Ovary (tissue), 9 donors: ENCODE measurements around the gene BBIP1. TPM values are rescaled to one million over a fixed set of nuclear protein-coding genes. Genes with fewer than 3 reads are reported as not detected.

Source experiments
- DNase-seq, 5 donors: peaks; one replicate each; pipeline ENCODE4 v3.0.0-alpha.2; 2019 to 2020
- H3K27ac ChIP-seq, 2 donors: fragments of 200-600 bp; one replicate each; pipeline versions ENCODE4 v1.5.1 to v1.8.0; 2019 to 2022
- H3K27me3 ChIP-seq: fragments of 200-600 bp; one replicate; pipeline ENCODE4 v1.8.0; 2022
- H3K36me3 ChIP-seq: fragments of 200-600 bp; sonication (generic); one replicate; pipeline ENCODE4 v1.5.1; 2019
- H3K4me1 ChIP-seq: one replicate; pipeline ENCODE4 v1.8.1; 2013; ENCODE audit warnings: mild to moderate bottlenecking, moderate library complexity; ENCODE audit not compliant: insufficient read depth
- H3K4me3 ChIP-seq: fragments of 200-600 bp; sonication (generic); one replicate; pipeline ENCODE4 v1.5.1; 2017
- H3K9me3 ChIP-seq, 2 donors: fragments of 200-600 bp in 1 of 2; sonication (generic) in 1 of 2; one replicate each; pipeline versions ENCODE4 v1.5.1 to v1.8.1; 2013 to 2019; ENCODE audit warnings: mild to moderate bottlenecking in 1 of 2, moderate library complexity in 1 of 2
- CTCF ChIP-seq, 3 donors: fragments of 450-650 bp in 2 of 3; fragments of 200-600 bp in 1 of 3; IDR thresholded peaks; one replicate each; pipeline versions ENCODE4 v1.5.1 to v1.8.0; 2016 to 2022; ENCODE audit warnings: antibody characterized with exemption in 3 of 3, mild to moderate bottlenecking in 1 of 3
- EP300 ChIP-seq: sonication (generic); formaldehyde crosslinking; IDR thresholded peaks from one replicate; pipeline ENCODE4 v1.6.1; 2017; ENCODE audit warnings: antibody characterized with exemption
- POLR2A ChIP-seq: fragments of 450-650 bp; IDR thresholded peaks from one replicate; pipeline ENCODE4 v1.6.1; 2017; ENCODE audit warnings: antibody characterized with exemption, mild to moderate bottlenecking, moderate library complexity
- WGBS, 3 donors: extraction: QIAGEN DNeasy Blood & Tissue Kit in 1 of 3; methylation state at CpG; one replicate each; pipeline versions ENCODE4 v1.1.5 to v1.1.7; 2013 to 2017; 5-methylcytosine and 5-hydroxymethylcytosine counted together
- intact Hi-C, 4 donors: fragments of 100-400 bp; cut with DNase I; formaldehyde crosslinking; loops; one replicate each; pipeline versions ENCODE4 v1.11.0 to v1.15.1; 2022 to 2023
- polyA plus RNA-seq, 2 donors: library from polyadenylated mRNA; stranded (reverse); fragments of 200-250 nt in 1 of 2; fragments of 350-450 nt in 1 of 2; fragmentation: Illumina TruSeq in 1 of 2; extraction: RNeasy Lipid Tissue Mini Kit (QIAGEN cat#74804) in 1 of 2; gene quantifications; one replicate each; pipeline ENCODE4 v1.2.3, GENCODE V29; 2013 to 2014
- total RNA-seq, 7 donors: library from RNA; depleted of rRNA in 2 of 7; stranded (reverse); fragments of >200 nt in 2 of 7; fragmentation: NEBNext Ultra II Directional in 3 of 7; extraction: Animal tissue kit (Norgen Biotek cat#: 25700) in 3 of 7; gene quantifications; one replicate each; pipeline versions ENCODE4 v1.1.0 to v1.2.4, GENCODE V29; 2016 to 2023
- donor health status: DM: no; HTN: no; CAD: no; lungs with moderate emphysema.
- donor health status: DM: no; HTN: no; CAD: no.
- donor health status: Bipolar disorder and iron deficiency.
- donor health status: DM: yes; HTN: yes; CAD: no.
- donor health status: DM: no; HTN: no; CAD: no.
- donor health status: DM: yes; HTN: yes; CAD: no.

BBIP1 gene
- total and polyA plus RNA-seq, 9 donors = 22.0 to 40.5 (median 30.5) TPM

- Histone ChIP-seq H3K9me3 (no peaks in the 10 kb centered on the region), H3K27ac (no peak overlapping the region), H3K4me1 (no peaks in the 10 kb centered on the region), H3K36me3 (no peaks in the 10 kb centered on the region), H3K4me3 (no peak overlapping the region), H3K27me3 (no peaks in the 10 kb centered on the region)
- no peak for TF ChIP-seq POLR2A
- TF ChIP-seq CTCF (IDR thresholded peaks at IDR 0.05) = no peak
- no peak for TF ChIP-seq EP300
- intact Hi-C loops = no loop called here
- WGBS, 3 donors = 93 to 98% (median 98%) methylated on average over 1 of the region's 1 CpG
- DNase-seq = no peak
Observed at GRCh38 chr10:110946496-110946895, 27.5 kb upstream of the BBIP1 start.

DNA sequence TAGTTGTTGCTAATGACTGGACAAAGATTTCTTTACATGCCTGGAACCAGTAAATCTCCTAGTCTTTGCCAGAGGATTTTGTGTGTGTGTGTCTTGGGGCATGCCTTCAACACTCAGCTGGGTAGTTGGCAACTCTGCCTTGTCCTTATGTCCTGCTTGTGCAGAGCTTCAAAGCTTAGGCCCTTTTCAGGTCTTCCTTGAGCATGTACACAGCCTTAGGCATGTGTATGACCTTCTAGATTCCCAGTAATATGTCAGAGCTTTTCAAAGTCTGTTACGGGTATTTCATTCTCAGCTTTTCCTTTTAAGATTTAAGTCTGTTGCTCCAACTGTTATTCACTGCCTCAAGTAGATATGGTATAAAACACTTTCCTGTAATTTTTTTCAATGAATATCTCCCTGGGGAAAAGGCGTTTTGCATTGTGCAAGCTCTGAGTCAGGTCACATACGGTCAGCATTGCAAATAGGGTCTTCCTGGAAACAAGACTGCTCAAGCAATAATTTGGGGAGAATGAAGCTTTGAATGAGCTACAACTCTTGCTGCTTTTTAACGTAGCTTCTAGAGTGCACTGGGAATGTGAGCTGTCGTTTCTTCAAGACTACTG is 25.9 kb upstream of the BBIP1 start:
- Histone ChIP-seq H3K27me3 (no peaks in the 10 kb centered on the region), H3K4me1 (no peaks in the 10 kb centered on the region), H3K9me3 (no peaks in the 10 kb centered on the region), H3K4me3 (no peak overlapping the region), H3K36me3 (no peaks in the 10 kb centered on the region), H3K27ac (no peak overlapping the region)
- no peak for DNase-seq
- TF ChIP-seq POLR2A (no peak), EP300 (no peak), CTCF (IDR thresholded peaks at IDR 0.05) (no peak)
- WGBS, 3 donors = 71 to 87% (median 78%) methylated on average over 5 of the region's 5 CpGs
- intact Hi-C loops = no loop called here

DNA sequence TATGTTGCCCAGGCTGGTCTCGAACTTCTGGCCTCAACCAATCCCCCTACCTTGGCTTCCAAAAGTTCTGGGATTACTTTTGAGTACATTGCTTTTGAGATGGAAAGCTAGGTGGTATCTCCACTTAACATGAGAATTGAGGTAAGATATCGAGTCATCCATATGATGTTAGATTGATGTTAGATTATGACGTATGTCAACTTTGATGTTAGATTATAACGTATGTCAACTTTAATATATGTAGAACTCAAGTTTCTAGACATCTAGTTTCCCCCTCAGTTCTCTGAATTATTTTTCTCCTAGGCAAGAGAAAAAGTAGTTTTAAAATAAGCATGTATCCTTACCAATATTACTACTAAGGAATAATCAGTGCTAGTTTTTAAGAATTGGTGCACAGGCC is 20.4 kb upstream of the BBIP1 start:
- no peak for DNase-seq
- Histone ChIP-seq H3K4me3 (no peak overlapping the region), H3K9me3 (no peaks in the 10 kb centered on the region), H3K4me1 (peaks cover 3% of the 10 kb centered on the region), H3K36me3 (no peaks in the 10 kb centered on the region), H3K27ac (no peak overlapping the region), H3K27me3 (no peaks in the 10 kb centered on the region)
- TF ChIP-seq POLR2A (no peak), EP300 (no peak), CTCF (IDR thresholded peaks at IDR 0.05) (no peak)
- intact Hi-C loops = no loop called here
- 96 to 97% (median 96%) methylated on average over 4 of the region's 4 CpGs for WGBS, 3 donors

- WGBS, 3 donors = 98% methylated on average over 18 of the region's 18 CpGs
- Histone ChIP-seq H3K36me3 (no peaks in the 10 kb centered on the region), H3K9me3 (no peaks in the 10 kb centered on the region), H3K4me1 (peaks cover 5% of the 10 kb centered on the region), H3K4me3 (no peak overlapping the region), H3K27me3 (no peaks in the 10 kb centered on the region), H3K27ac (no peak overlapping the region)
- no peak for DNase-seq
- TF ChIP-seq POLR2A (no peak), CTCF (IDR thresholded peaks at IDR 0.05) (no peak), EP300 (no peak)
- intact Hi-C loops = no loop called here
Observed at GRCh38 chr10:110936757-110937156, 17.8 kb upstream of the BBIP1 start.
